NOMO-1 treated with DMSO at 0.1 percent for 48 hours (cell line): ENCODE data around the gene TOR1A.

Experiments
- DNase-seq: peaks from one replicate; lab custom pipeline; 2025; ENCODE audit not compliant: unreplicated experiment; lab: John Stamatoyannopoulos, UW

Gene TOR1A

GRCh38 chr9:129853614-129854013, 29.7 kb upstream of the TOR1A start:
- DNase-seq, result no peak

GRCh38 chr9:129852579-129852978, 28.6 kb upstream of the TOR1A start:
- DNase-seq, result no peak

- DNase-seq, result no peak
These were observed 27.9 kb upstream of the TOR1A start for GRCh38 chr9:129851821-129852220.

GRCh38 chr9:129850821-129851550, 27.1 kb upstream of the TOR1A start:
- DNase-seq, result no peak

GRCh38 chr9:129849901-129850300, 26.0 kb upstream of the TOR1A start:
- DNase-seq, result no peak

GRCh38 chr9:129848712-129849441, 24.9 kb upstream of the TOR1A start:
- no peak for DNase-seq

- DNase-seq, result no peak
These were observed 21.4 kb upstream of the TOR1A start for GRCh38 chr9:129845373-129845772.

- DNase-seq, result no peak
These were observed 17.1 kb upstream of the TOR1A start for GRCh38 chr9:129841071-129841470.

- DNase-seq, result no peak
These were observed 16.1 kb upstream of the TOR1A start for GRCh38 chr9:129840034-129840433.

GRCh38 chr9:129839324-129840023, 15.5 kb upstream of the TOR1A start:
- no peak for DNase-seq

GRCh38 chr9:129838707-129839259, 14.8 kb upstream of the TOR1A start:
- peak; percentile 63 for DNase-seq

- no peak for DNase-seq
These were observed 12.5 kb upstream of the TOR1A start for GRCh38 chr9:129836311-129837007.

GRCh38 chr9:129835860-129836223, 11.9 kb upstream of the TOR1A start:
- no peak for DNase-seq

- peak; percentile 96 for DNase-seq
These were observed 11.4 kb upstream of the TOR1A start, which contains the start of the genes C9orf78 and USP20 for GRCh38 chr9:129835128-129835859. C9orf78 (minus strand) TSS chr9:129835275; CDS start chr9:129835221, 54 bp downstream. USP20 (plus strand) TSS chr9:129835458; CDS start chr9:129852556, 17,098 bp downstream.

GRCh38 chr9:129834489-129835127, 10.7 kb upstream of the TOR1A start:
- DNase-seq, result peak; percentile 25

GRCh38 chr9:129832982-129833381, 9.0 kb upstream of the TOR1A start:
- no peak for DNase-seq

- no peak for DNase-seq
These were observed 5.0 kb upstream of the TOR1A start for GRCh38 chr9:129828969-129829368.

GRCh38 chr9:129828051-129828450, 4.1 kb upstream of the TOR1A start:
- DNase-seq, result no peak

- no peak for DNase-seq
These were observed 2.8 kb upstream of the TOR1A start for GRCh38 chr9:129826759-129827158.

GRCh38 chr9:129826344-129826743, 2.4 kb upstream of the TOR1A start:
- no peak for DNase-seq
